ENCODE data around the gene ARHGAP25.

- TF ChIP-seq CTCF (IDR thresholded peaks at IDR 0.05): no peak
- TF ChIP-seq POLR2A (IDR thresholded peaks at IDR 0.05): no peak
These were observed 55.0 kb downstream of the ARHGAP25 start for GRCh38 chr2:68789603-68790002.

All from body of pancreas (tissue), 4 donors.